OCI-M2 (cell line): ENCODE results near the gene NEDD9.

ENCODE experiments used
- DNase-seq: peaks from one replicate; lab custom pipeline; 2025; ENCODE audit not compliant: unreplicated experiment; lab: John Stamatoyannopoulos, UW

The NEDD9 gene

DNA sequence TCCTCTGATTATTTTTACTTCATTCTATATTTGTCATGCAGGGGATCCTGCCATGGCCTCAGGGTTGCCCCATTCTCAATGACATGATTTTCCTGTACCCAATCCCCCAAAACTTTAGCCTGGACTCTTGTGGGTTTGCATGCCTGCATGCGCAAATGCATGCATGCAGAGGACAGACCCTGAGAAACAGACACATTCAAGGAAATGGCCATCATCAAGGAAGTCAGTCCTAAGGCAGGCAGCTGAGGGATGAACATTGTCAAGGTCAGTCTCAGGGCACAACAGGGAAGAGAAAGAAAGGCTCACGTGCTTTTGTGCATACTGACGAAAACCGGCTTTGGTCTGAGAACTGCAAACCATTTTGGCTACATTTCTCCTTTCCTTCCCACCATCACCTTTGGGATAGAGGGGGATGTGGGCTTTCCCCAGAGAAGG, 13.1 kb downstream of the NEDD9 start:
- DNase-seq: no peak

GRCh38 chr6:11218538-11219399, 13.7 kb downstream of the NEDD9 start:
- no peak for DNase-seq

GRCh38 chr6:11218102-11218442, 14.4 kb downstream of the NEDD9 start:
- no peak for DNase-seq

DNA sequence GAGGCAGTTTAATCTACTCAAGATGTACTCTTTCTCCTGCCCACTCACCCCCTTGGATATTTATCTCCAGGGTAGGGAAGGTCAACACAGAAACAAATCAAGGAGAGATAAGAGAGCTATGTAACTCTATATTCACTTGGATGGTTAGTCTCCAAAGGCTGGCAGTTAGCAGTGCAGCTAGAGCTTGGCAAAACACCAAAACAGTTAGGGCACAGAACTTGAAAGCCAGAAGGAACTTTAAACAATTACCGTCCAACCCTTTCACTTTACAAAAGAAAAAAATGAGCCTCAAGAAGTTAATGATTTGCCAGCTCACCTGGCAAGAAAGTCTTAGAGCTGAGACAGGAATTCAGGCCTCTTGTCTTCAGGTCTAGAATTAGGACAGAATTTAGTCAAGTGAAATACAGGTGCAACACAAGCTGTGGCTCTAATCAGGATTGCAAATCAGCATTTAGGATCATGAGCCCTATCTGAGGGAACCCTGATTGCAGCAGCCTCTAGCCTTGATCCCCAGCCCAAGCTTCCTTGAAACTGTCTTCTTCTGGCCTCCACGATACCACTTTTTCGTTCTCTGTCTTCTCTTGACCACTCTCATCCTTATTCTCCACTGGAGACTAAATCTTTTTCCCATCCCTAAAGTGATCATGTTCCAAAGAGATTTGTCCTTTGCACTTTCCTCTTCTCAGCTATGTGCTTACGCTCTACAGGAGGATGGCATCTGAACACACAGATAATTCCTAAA, 14.9 kb downstream of the NEDD9 start:
- no peak for DNase-seq

GRCh38 chr6:11215773-11216172, 16.7 kb downstream of the NEDD9 start:
- DNase-seq: no peak

GRCh38 chr6:11214901-11215300, 17.6 kb downstream of the NEDD9 start:
- DNase-seq: no peak

- no peak for DNase-seq
These were observed 18.2 kb downstream of the NEDD9 start for GRCh38 chr6:11214084-11214833.

GRCh38 chr6:11213422-11214021, 18.9 kb downstream of the NEDD9 start:
- no peak for DNase-seq

DNA sequence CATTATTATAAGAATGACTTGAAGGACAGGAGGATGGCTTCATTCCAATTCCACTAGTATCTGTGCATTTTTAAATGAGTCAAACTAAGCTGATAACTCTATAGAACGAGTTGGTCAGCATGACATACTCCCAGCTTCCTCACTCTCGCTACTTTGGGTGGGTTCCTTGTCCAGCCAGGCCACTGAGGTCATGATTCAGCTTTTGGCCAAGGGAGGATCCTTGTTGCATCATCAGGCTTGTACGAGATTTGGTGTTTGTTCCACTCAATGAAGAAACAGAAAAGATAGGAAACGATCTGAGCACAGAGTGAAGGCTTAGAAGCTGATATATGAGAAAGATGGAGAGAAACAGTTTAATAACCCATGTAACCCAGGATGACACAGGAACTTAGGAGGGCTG, 19.8 kb downstream of the NEDD9 start:
- DNase-seq: no peak

DNA sequence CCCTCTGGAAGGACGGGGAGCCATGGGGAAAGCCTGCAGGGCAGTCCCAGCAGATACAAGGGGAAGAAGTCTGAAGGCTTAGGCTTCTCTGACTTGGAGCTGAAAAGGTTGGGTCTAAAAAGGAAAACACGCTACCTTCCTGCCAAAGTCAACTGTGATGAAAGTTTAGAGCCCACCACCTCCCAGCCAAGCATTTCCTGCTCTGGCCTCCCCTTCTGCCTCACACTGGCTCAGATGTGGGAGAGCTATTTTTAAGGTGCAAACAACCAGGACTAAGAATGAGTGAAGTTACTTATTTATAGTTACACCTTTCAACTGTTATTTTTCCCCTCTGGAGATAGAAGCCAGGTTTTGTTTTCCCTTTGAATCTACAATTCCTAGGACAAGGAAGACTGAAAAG, 21.2 kb downstream of the NEDD9 start:
- DNase-seq: no peak

DNA sequence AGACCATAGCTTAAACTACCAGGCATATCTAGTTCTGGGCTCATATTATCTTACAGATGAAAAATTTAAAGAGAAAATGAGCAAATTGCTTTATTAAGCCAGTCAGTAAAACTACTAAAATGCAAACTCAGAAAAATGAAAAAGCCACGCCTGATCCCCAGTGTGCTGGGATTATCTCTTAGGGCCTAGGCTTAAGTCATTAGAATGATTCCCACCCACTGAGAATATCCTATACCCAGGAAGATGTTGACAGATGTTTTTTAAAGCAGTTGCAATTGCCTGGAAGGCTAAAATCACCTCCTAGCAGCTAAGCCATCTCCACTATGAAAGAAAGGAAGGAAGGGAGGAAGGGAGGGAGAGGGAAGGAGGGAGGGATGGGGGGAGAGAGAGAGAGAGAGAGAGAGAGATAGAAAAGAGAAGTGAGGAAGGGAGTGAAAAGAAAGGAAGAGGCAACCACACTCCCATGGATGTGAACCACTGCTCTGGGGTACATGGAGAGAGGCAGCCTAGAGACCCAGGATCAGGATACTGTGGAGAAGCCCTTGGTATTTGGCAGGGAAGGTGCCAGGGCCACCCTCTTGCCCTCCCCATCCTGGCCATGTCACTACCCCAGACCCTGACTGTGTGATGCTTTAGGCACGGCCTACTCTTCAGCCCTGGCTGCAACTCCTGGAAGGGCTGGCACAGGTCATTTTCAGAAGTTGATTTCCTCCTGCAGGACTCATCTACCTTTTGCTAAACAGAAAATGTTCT, 21.9 kb downstream of the NEDD9 start:
- DNase-seq: no peak

GRCh38 chr6:11209906-11210305, 22.6 kb downstream of the NEDD9 start:
- no peak for DNase-seq

DNA sequence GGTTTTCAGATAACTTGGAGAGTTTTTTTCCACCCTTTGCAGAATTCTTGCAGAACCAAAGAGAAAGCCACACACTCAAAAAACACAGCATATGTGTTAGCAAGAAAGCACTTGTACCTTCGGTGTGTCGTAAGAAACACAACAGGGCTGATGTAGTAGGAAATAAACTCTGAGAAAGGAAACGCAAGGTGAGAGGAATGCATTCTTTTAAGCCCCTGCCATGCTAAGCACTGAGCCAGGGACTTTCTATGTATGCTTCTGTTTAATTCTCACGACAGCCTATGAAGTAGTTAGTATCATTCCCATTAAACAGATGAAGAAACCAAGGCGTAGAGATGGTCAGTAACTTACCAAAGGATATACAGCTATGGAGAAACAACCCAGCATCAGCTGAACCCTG, 23.1 kb downstream of the NEDD9 start:
- DNase-seq: no peak

- no peak for DNase-seq
These were observed 23.6 kb downstream of the NEDD9 start for GRCh38 chr6:11208854-11209253.

- DNase-seq: no peak
These were observed 24.2 kb downstream of the NEDD9 start for GRCh38 chr6:11208267-11208666.

DNA sequence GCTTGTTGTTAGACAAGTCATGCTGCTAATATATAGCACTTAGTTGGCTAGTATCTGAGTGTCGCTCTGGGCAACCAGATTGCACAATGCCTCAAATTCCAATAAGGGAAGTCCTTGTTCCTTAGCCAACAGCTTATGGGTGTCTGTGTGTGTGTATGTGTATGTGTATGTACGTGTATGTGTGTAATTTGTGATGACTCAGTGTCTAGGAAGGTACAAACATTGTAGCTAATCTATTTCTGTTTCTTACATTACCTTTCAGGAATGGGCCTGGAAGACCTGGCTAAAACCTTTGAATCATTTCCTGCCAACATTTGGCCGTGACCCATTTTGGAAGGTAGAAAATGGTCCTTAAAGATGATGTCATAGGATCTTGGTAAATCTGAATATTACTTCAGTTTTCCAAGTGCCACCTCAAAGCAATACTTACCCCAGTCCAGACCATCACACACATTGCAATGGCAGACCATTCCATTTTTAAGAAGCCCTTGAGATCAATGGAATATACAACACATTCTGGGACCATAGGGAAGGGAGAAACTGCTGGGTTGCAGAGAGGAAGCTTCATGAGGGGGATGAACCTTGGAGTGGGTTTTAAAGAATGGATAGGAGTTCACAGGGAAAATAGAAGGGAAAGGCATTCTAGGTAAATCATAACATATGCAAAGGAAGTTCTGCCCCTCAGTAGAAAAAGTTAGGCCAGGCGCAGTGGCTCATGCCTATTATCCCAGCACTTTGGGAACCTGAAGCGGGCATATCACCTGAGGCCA, 25.1 kb downstream of the NEDD9 start:
- no peak for DNase-seq

DNA sequence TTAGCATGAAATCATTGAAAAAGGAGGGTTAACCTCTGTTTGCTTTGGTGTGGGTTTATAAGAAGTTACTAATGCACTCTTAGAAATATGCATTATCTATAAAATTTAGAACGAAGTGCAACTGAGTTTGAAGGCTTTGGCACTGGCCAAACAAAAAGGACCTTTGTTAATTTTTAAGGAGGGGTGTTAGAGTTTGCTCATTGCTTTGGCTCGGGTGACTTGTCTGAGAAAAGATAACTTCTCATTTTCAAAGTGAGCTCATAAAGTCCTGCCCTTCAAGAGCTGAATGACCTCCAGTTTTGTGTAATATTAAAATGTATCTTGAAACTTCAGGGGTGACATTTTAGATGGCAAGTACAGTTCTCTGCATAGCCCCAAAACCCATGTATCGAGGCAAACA, 25.9 kb downstream of the NEDD9 start:
- DNase-seq: no peak

DNA sequence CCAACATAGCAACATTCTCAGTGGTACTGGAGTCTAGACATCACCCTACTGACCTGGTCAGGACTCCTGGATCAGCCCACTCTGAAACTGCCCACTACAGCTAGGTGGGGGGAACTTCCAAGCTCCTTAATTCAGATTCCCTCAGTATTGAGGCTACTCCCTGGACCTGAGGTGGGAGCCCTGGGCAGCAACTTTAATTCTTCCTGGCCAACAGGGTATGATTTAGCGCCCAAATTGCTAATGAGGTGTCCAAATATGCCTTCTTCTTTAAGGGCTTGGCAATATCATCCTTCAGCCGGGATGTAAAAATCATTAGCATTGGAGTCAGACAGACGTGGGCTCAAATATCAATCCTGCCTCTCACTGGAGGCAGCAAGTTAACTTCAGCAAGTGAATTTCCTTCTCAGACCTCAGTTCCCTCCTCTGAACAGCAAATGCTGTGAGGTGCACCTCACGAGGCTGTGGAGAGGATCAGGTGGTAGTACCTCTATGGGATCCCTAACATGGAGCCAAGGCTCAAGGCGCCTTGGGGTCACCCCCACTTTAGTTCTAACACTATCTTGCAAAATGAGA, 27.6 kb downstream of the NEDD9 start:
- no peak for DNase-seq

GRCh38 chr6:11204005-11204399, 28.5 kb downstream of the NEDD9 start:
- no peak for DNase-seq
